ENCODE data around the gene AGAP1.

DNA sequence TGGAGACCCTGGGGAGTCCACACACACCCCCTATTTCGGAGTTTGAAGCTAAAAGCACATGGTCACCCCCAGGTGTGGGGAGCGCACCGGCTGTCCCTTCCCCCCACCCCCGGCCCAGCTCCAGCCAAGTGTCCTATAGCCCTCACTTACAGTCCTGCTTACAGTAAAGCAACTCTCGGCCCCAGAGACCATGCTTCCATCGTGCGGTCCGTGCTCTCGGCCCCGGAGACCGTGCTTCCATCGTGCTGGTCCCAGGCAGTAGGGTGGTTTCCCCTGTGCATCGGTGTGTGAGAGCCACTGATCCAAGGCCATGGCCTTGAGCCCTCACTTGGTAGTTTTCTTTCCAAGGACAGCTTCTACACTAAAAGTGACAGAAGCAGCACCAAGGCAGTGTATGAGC, 625.6 kb downstream of the AGAP1 start:
- TF ChIP-seq CTCF (IDR thresholded peaks at IDR 0.05; ENCODE audit: low read depth, low read length, poor library complexity, severe bottlenecking) (no peak), EZH2phosphoT487 (IDR thresholded peaks at IDR 0.05; ENCODE audit: borderline replicate concordance, low read length) (no peak)

Data from DOHH2 (cell line).